Measurements from ENCODE around the gene TMPRSS2. TPM values are rescaled to one million over a fixed set of nuclear protein-coding genes. Genes with fewer than 3 reads are reported as not detected.

Gene TMPRSS2
- total RNA-seq, 1 donor from 2014 or later = 1.3 TPM

- H3K4me3 Mint-ChIP-seq = no peak overlapping the region
- no peak for TF ChIP-seq CTCF (IDR thresholded peaks at IDR 0.05; ENCODE audit: unreplicated experiment)
Observed at GRCh38 chr21:41509733-41510132, 1.8 kb upstream of the TMPRSS2 start.

DNA sequence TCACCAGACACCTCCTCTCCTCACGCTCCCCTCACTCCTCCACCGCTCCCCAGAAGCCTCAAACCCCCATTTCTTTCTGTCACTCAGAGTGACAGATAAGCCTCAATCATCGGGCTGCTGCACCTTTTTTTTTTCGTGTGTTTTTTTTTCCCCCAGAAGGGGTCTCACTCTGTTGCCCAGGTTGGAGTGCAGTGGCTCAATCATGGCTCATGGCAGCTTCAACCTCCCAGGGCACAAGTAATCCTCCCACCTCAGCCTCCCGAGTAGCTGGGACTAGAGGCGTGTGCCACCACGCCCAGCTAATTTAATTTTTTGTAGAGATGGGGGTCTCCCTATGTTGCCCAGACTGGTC is 1.2 kb upstream of the TMPRSS2 start:
- peak overlapping the region; percentile 49 for H3K4me3 Mint-ChIP-seq
- no peak for DNase-seq (ENCODE audit: low spot score in 2 of 2, unreplicated experiment in 2 of 2)
- no peaks in the 10 kb centered on the region for H3K9me3 Mint-ChIP-seq
- H3K27me3 Mint-ChIP-seq (ENCODE audit: low read depth) = peaks cover 74% of the 10 kb centered on the region
- TF ChIP-seq CTCF (IDR thresholded peaks at IDR 0.05; ENCODE audit: unreplicated experiment) = no peak
- peaks cover 4% of the 10 kb centered on the region for H3K4me1 Mint-ChIP-seq
- H3K36me3 Mint-ChIP-seq = no peaks in the 10 kb centered on the region
- no peak overlapping the region for H3K27ac Mint-ChIP-seq

More at GRCh38 chr21:41509733-41510132, 1.8 kb upstream of the TMPRSS2 start:
- no peak for DNase-seq (ENCODE audit: low spot score in 2 of 2, unreplicated experiment in 2 of 2)
- H3K9me3 Mint-ChIP-seq = no peaks in the 10 kb centered on the region
- no peaks in the 10 kb centered on the region for H3K36me3 Mint-ChIP-seq
- H3K4me1 Mint-ChIP-seq = peaks cover 4% of the 10 kb centered on the region
- H3K27ac Mint-ChIP-seq = no peak overlapping the region
- H3K27me3 Mint-ChIP-seq (ENCODE audit: low read depth) = peaks cover 68% of the 10 kb centered on the region

- no peak for TF ChIP-seq CTCF (IDR thresholded peaks at IDR 0.05; ENCODE audit: unreplicated experiment)
- no peak for DNase-seq (ENCODE audit: low spot score in 2 of 2, unreplicated experiment in 2 of 2)
- Mint-ChIP-seq H3K9me3 (no peaks in the 10 kb centered on the region), H3K4me1 (peaks cover 4% of the 10 kb centered on the region), H3K27ac (no peak overlapping the region), H3K36me3 (no peaks in the 10 kb centered on the region), H3K27me3 (ENCODE audit: low read depth) (peaks cover 80% of the 10 kb centered on the region), H3K4me3 (peak overlapping the region; percentile 49)
Observed at GRCh38 chr21:41508415-41509144, 622 bp upstream of the TMPRSS2 start.

GRCh38 chr21:41506611-41507520 is 1.1 kb downstream of the TMPRSS2 start:
- no peaks in the 10 kb centered on the region for H3K36me3 Mint-ChIP-seq
- TF ChIP-seq CTCF (IDR thresholded peaks at IDR 0.05; ENCODE audit: unreplicated experiment) = no peak
- H3K4me1 Mint-ChIP-seq = peaks cover 4% of the 10 kb centered on the region
- H3K27ac Mint-ChIP-seq = no peak overlapping the region
- H3K9me3 Mint-ChIP-seq = no peaks in the 10 kb centered on the region
- H3K27me3 Mint-ChIP-seq (ENCODE audit: low read depth) = peaks cover 83% of the 10 kb centered on the region
- peak overlapping the region; percentile 66 for H3K4me3 Mint-ChIP-seq
- DNase-seq (ENCODE audit: low spot score in 2 of 2, unreplicated experiment in 2 of 2) = peak in 1 of 2 experiments; percentile 44

DNA sequence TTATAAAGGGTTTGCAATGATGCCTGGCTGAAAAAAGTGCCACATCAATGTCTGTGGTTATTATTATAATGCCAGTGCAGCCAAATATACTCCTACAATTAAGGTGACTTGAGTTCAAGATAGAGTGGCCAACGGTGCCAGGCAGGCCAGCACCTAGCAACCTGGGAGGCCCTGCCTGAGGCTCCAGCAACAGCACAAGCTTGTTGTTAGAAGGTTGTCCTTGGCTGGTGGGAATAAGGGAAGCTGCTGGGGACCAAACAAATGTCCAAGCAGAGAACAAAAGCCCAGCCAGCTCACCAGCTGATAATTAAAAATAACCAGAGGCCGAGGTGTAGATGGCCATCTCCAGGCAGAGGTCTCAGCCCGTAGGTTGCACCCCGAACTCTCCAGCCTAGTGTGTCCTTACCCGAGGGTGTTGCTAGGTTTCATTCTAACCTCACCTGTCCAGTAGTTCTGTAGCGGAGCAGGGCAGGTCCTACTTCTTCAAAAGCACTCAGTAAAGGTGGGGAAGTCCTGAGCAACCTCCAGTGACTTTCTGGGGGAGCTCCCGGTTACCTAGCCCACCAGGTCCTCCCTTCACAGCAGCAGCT is 1.9 kb downstream of the TMPRSS2 start:
- Mint-ChIP-seq H3K4me3 (no peak overlapping the region), H3K27ac (no peak overlapping the region), H3K4me1 (peaks cover 4% of the 10 kb centered on the region), H3K27me3 (ENCODE audit: low read depth) (peaks cover 80% of the 10 kb centered on the region), H3K36me3 (no peaks in the 10 kb centered on the region), H3K9me3 (no peaks in the 10 kb centered on the region)
- no peak for DNase-seq (ENCODE audit: low spot score in 2 of 2, unreplicated experiment in 2 of 2)
- TF ChIP-seq CTCF (IDR thresholded peaks at IDR 0.05; ENCODE audit: unreplicated experiment) = no peak

All from mesothelial cell of epicardium (in vitro differentiated cells).